Uterus (tissue), 4 donors: ENCODE results near the gene SPRED3. TPM values are rescaled to one million over a fixed set of nuclear protein-coding genes. Genes with fewer than 3 reads are reported as not detected.

ENCODE experiments used
- DNase-seq, 2 donors: peaks; one replicate each; pipeline ENCODE4 v3.0.0-alpha.2; 2019 to 2020
- H3K27ac ChIP-seq, 2 donors: fragments of 200-600 bp; sonication (generic); 1 replicate in 1 of 2; 2 replicates in 1 of 2; pipeline ENCODE4 v1.5.1; 2016 to 2018
- H3K27me3 ChIP-seq, 2 donors: fragments of 200-600 bp; sonication (generic); one replicate each; pipeline ENCODE4 v1.5.1; 2018 to 2019; ENCODE audit warnings: control low read depth in 1 of 2
- H3K36me3 ChIP-seq, 2 donors: fragments of 200-600 bp; sonication (generic); one replicate each; pipeline ENCODE4 v1.5.1; 2019; ENCODE audit warnings: control low read depth in 1 of 2
- H3K4me1 ChIP-seq, 2 donors: fragments of 200-600 bp; sonication (generic); one replicate each; pipeline ENCODE4 v1.5.1; 2018 to 2019; ENCODE audit warnings: control low read depth in 1 of 2
- H3K4me3 ChIP-seq, 2 donors: fragments of 200-600 bp; sonication (generic); 1 replicate in 1 of 2; 2 replicates in 1 of 2; pipeline ENCODE4 v1.5.1; 2018 to 2019; ENCODE audit warnings: mild to moderate bottlenecking in 1 of 2
- H3K9me3 ChIP-seq, 2 donors: fragments of 200-600 bp; sonication (generic); one replicate each; pipeline ENCODE4 v1.5.1; 2019; ENCODE audit warnings: control low read depth in 1 of 2
- CTCF ChIP-seq, 4 experiments: fragments of 200-600 bp in 2 of 4; fragments of 450-650 bp in 2 of 4; sonication (generic) in 2 of 4; IDR thresholded peaks; one replicate each; pipeline ENCODE4 v1.5.1; 2016 to 2019; ENCODE audit warnings: antibody characterized with exemption in 4 of 4, mild to moderate bottlenecking in 2 of 4, moderate library complexity in 1 of 4
- POLR2A ChIP-seq, 2 donors: fragments of 450-650 bp; IDR thresholded peaks; one replicate each; pipeline ENCODE4 v1.6.1; 2016; ENCODE audit warnings: antibody characterized with exemption in 2 of 2, mild to moderate bottlenecking in 1 of 2, moderate library complexity in 1 of 2
- intact Hi-C: fragments of 100-400 bp; cut with DNase I; formaldehyde crosslinking; loops from one replicate; pipeline ENCODE4 v1.15.1; 2023; ENCODE audit warnings: low total_unique reads
- total RNA-seq, 4 donors: library from RNA; depleted of rRNA in 3 of 4; stranded (reverse); fragments of >200 nt in 3 of 4; gene quantifications; one replicate each; pipeline versions ENCODE4 v1.1.0 to v1.2.4, GENCODE V29; 2014 to 2023
- donor health status: DM: yes; HTN: yes; CAD: no.

SPRED3 gene
- total RNA-seq, 4 donors from 2014 or later = 0.88 to 5.7 TPM; not detected in 2

DNA sequence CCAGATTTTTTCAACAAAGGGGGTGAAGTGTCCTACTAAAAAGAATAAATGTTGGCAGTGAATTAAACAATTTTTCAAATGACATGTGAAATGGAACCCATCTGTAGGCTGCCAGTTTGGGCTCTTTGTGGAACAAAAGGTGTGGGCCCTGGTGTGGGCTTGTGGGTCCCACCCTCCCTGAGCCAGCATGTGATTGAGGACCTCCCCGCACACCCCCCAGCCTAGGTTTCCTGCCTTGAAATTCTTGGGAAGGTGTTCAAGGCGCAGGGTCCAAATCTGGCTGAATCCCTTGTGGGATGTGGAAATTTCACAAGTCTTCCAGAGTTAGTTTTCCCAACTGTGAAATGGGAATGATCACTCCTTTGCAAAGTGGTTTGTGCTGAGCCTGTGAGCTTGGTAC is 4.8 kb upstream of the SPRED3 start:
- H3K27ac ChIP-seq = no peak overlapping the region
- H3K27me3 ChIP-seq = no peaks in the 10 kb centered on the region
- H3K4me1 ChIP-seq = peaks cover 0 to 12% of the 10 kb centered on the region in 2 donors
- H3K36me3 ChIP-seq = no peaks in the 10 kb centered on the region
- intact Hi-C loops = no loop called here
- H3K4me3 ChIP-seq = no peak overlapping the region
- no peak for DNase-seq
- TF ChIP-seq POLR2A (IDR thresholded peaks at IDR 0.05) (no peak), CTCF (IDR thresholded peaks at IDR 0.05) (no peak)
- H3K9me3 ChIP-seq = no peaks in the 10 kb centered on the region

- no peaks in the 10 kb centered on the region for H3K27me3 ChIP-seq
- intact Hi-C loops = no loop called here
These were observed 4.1 kb upstream of the SPRED3 start for GRCh38 chr19:38384209-38385027.

DNA sequence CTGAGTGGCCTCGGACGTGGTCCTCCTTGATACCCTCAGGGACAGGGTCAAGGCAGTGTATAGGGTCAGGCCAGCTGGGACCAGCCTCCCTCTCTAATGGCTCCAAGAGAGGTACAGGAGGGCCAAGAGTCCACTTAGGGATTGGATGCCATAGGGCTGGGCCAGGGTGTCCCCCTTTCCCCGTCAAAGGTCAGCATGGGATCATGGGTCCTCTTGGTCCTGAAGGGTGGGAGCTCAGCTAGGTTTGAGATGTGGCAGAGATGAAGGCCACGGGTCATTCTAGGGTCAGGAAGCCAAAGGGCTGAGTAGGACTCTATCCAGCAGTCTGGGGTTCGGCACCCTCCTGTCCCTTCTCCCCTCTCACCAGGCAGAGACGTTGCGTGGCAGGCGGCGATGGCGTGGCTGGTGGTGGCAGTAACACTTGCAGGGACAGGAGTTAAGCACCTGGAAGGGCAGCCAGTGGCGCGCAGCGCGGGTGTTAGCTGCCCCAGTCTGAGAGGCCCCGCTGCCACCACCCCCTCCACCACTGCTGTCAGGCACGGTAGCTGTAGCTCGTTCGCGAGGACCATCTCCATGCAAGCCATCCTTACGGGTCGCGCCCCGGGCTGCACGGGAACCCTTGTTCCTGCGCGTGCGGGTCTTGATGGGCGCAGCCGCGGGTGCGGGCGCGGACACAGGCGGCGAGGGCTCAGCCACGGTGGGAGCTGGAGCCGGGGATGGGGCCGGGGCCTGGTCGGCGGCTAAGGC is 3.3 kb upstream of the SPRED3 start:
- H3K9me3 ChIP-seq = no peaks in the 10 kb centered on the region
- H3K4me3 ChIP-seq = no peak overlapping the region
- no peak for DNase-seq
- intact Hi-C loops = no loop called here
- no peak overlapping the region for H3K27ac ChIP-seq
- H3K4me1 ChIP-seq = peaks cover 0 to 19% of the 10 kb centered on the region in 2 donors
- no peaks in the 10 kb centered on the region for H3K36me3 ChIP-seq
- H3K27me3 ChIP-seq = no peaks in the 10 kb centered on the region
- TF ChIP-seq POLR2A (IDR thresholded peaks at IDR 0.05) (no peak), CTCF (IDR thresholded peaks at IDR 0.05) (no peak)

More at GRCh38 chr19:38384209-38385027, 4.1 kb upstream of the SPRED3 start:
- Histone ChIP-seq H3K4me1 (peaks cover 0 to 19% of the 10 kb centered on the region in 2 donors), H3K27ac (no peak overlapping the region), H3K4me3 (no peak overlapping the region), H3K9me3 (no peaks in the 10 kb centered on the region), H3K36me3 (no peaks in the 10 kb centered on the region)
- no peak for TF ChIP-seq POLR2A (IDR thresholded peaks at IDR 0.05)
- no peak for DNase-seq

GRCh38 chr19:38385804-38386257 is 2.7 kb upstream of the SPRED3 start:
- no peak for TF ChIP-seq POLR2A (IDR thresholded peaks at IDR 0.05)
- TF ChIP-seq CTCF (IDR thresholded peaks at IDR 0.05) = no peak
- H3K9me3 ChIP-seq = no peaks in the 10 kb centered on the region
- intact Hi-C loops = no loop called here
- H3K36me3 ChIP-seq = no peaks in the 10 kb centered on the region
- peaks cover 0 to 19% of the 10 kb centered on the region in 2 donors for H3K4me1 ChIP-seq
- no peak overlapping the region for H3K4me3 ChIP-seq
- H3K27me3 ChIP-seq = no peaks in the 10 kb centered on the region
- H3K27ac ChIP-seq = no peak overlapping the region
- no peak for DNase-seq

DNA sequence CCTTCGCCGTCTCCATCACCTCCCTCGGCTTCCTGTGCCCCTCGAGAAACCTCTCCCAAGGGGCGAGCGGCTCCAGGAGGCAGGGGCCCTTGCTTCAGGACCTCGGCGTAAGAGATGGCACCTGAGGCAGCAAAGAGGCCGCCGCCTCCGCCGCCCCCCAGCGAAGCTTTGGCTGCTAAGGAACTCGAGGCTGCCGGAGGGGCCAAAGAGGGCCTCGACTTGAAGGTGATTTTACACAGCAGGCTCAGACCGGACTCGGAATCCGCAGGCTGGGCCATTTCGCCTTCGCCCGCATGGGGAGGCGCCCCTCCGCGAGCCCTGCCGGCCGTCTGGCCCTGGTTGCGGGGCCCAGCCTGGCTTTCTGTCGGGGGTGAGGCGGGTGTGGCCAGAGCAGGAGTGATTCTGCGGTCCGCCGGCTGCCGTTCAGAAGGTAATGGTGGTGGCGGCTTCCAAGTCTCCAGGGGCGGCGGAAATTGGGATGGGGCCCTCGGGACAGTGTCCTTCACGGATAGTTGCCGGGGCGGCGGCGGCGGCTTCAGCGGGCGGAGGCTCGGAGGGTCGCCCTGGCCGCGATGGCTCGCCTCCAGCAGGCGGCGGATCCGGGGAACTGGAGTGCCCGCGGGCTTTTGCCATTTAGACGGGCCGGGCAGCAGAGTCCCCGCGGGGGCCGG is 2.1 kb upstream of the SPRED3 start:
- TF ChIP-seq CTCF (IDR thresholded peaks at IDR 0.05) (no peak), POLR2A (IDR thresholded peaks at IDR 0.05) (no peak)
- Histone ChIP-seq H3K9me3 (no peaks in the 10 kb centered on the region), H3K36me3 (no peaks in the 10 kb centered on the region), H3K27ac (no peak overlapping the region), H3K4me1 (peaks cover 0 to 19% of the 10 kb centered on the region in 2 donors), H3K4me3 (no peak overlapping the region), H3K27me3 (no peaks in the 10 kb centered on the region)
- no peak for DNase-seq
- intact Hi-C loops = no loop called here
